ENCODE data around the gene VPS13C. TPM values are rescaled to one million over a fixed set of nuclear protein-coding genes. Genes with fewer than 3 reads are reported as not detected.

The VPS13C gene
- total RNA-seq, 1 donor from 2014 or later, result 13.3 TPM

GRCh38 chr15:61811952-61812351 lies 248.3 kb downstream of the VPS13C start:
- ATAC-seq, result no peak

- ATAC-seq, result no peak
These were observed 251.0 kb downstream of the VPS13C start for GRCh38 chr15:61809216-61809615.

GRCh38 chr15:61807281-61807929 lies 252.8 kb downstream of the VPS13C start:
- ATAC-seq, result no peak

Other genes with a start within 250 kb of the VPS13C start
- gene C2CD4A, start 6.5 kb upstream of the VPS13C start, total RNA-seq, result 0.44 TPM
- 0.24 TPM for gene C2CD4B, start 104.8 kb upstream of the VPS13C start, total RNA-seq

Measured in esophagus mucosa (tissue), 1 donor.